SK-N-SH (cell line): ENCODE results near the gene MACROH2A2. TPM values are rescaled to one million over a fixed set of nuclear protein-coding genes. Genes with fewer than 3 reads are reported as not detected.

Experiments
- CTCF ChIA-PET: fragments of 300-600, 350-600 bp; formaldehyde crosslinking; extraction: SDS; loops from one replicate; lab custom pipeline; 2021; lab: Yijun Ruan, JAX
- POLR2A ChIA-PET: fragments of 350-600 bp; sonication (Branson Sonifier 250); formaldehyde crosslinking; extraction: SDS; loops from one replicate; lab custom pipeline; 2020; ENCODE audit warnings: antibody characterized with exemption, inconsistent platforms; lab: Yijun Ruan, JAX
- DNase-seq: peaks from one replicate; pipeline ENCODE4 v3.0.0; 2012
- H2AFZ ChIP-seq: fragments of 200-600 bp; sonication (generic); 2 replicates; pipeline ENCODE4 v1.8.1; 2016; ENCODE audit warnings: antibody characterized with exemption, mild to moderate bottlenecking, low read depth
- H3F3A ChIP-seq: fragments of 200-600 bp; sonication (generic); replicated peaks from 2 replicates; pipeline ENCODE3; 2016; ENCODE audit warnings: antibody characterized with exemption, mild to moderate bottlenecking; ENCODE audit not compliant: insufficient read depth
- H3K27ac ChIP-seq, 2 experiments: fragments of 200-500 bp in 1 of 2; fragments of 200-600 bp in 1 of 2; sonication (Bioruptor generic) in 1 of 2; sonication (generic), shearing (Covaris generic) in 1 of 2; 2 replicates each; pipeline versions ENCODE4 v1.5.1 to v1.6.1; 2014 to 2016; ENCODE audit warnings: low read depth in 2 of 2, inconsistent platforms in 1 of 2, low read length in 1 of 2, mild to moderate bottlenecking in 1 of 2, mixed read lengths in 1 of 2
- H3K27me3 ChIP-seq: fragments of 200-600 bp; sonication (generic), shearing (Covaris generic); 2 replicates; pipeline ENCODE4 v1.6.1; 2016; ENCODE audit warnings: mixed run types; ENCODE audit not compliant: insufficient read depth
- H3K36me3 ChIP-seq, 2 experiments: fragments of 200-500 bp in 1 of 2; fragments of 200-600 bp in 1 of 2; sonication (Bioruptor generic) in 1 of 2; sonication (generic) in 1 of 2; replicated peaks in 1 of 2; 2 replicates each; pipeline versions ENCODE3 to v1.5.1; 2014 to 2016; ENCODE audit warnings: low read length in 1 of 2, mild to moderate bottlenecking in 1 of 2; ENCODE audit not compliant: insufficient read depth in 2 of 2, control insufficient read depth in 1 of 2
- H3K4me1 ChIP-seq, 2 experiments: fragments of 200-500 bp in 1 of 2; fragments of 200-600 bp in 1 of 2; sonication (Bioruptor generic) in 1 of 2; sonication (generic), shearing (Covaris generic) in 1 of 2; 2 replicates each; pipeline versions ENCODE4 v1.5.1 to v1.6.1; 2014 to 2016; ENCODE audit warnings: low read depth in 1 of 2, low read length in 1 of 2, mixed run types in 1 of 2; ENCODE audit not compliant: insufficient read depth in 2 of 2, control insufficient read depth in 1 of 2
- H3K4me2 ChIP-seq: fragments of 200-600 bp; sonication (generic), shearing (Covaris generic); 2 replicates; pipeline ENCODE4 v1.6.1; 2017; ENCODE audit warnings: mixed run types
- H3K4me3 ChIP-seq, 2 experiments: fragments of 200-500 bp in 1 of 2; fragments of 200-600 bp in 1 of 2; sonication (Bioruptor generic) in 1 of 2; sonication (generic), shearing (Covaris generic) in 1 of 2; 2 replicates each; pipeline versions ENCODE4 v1.5.1 to v1.8.1; 2014 to 2016; ENCODE audit warnings: low read depth in 2 of 2, inconsistent platforms in 1 of 2, low read length in 1 of 2, mild to moderate bottlenecking in 1 of 2, mixed read lengths in 1 of 2, moderate library complexity in 1 of 2
- H3K79me2 ChIP-seq: fragments of 200-600 bp; sonication (generic); 2 replicates; pipeline ENCODE4 v1.8.1; 2017; ENCODE audit warnings: mild to moderate bottlenecking; ENCODE audit not compliant: insufficient read depth
- H3K9ac ChIP-seq: fragments of 200-600 bp; sonication (generic); 2 replicates; pipeline ENCODE4 v1.6.1; 2017; ENCODE audit warnings: mixed run types
- H3K9me2 ChIP-seq: fragments of 200-600 bp; sonication (generic); 2 replicates; pipeline ENCODE4 v1.6.1; 2017; ENCODE audit warnings: mixed run types
- H3K9me3 ChIP-seq: fragments of 200-600 bp; sonication (generic); 2 replicates; pipeline ENCODE4 v1.6.1; 2017; ENCODE audit warnings: mixed run types, mild to moderate bottlenecking, moderate library complexity
- H4K20me1 ChIP-seq: fragments of 200-600 bp; sonication (generic); 2 replicates; pipeline ENCODE4 v1.6.1; 2017; ENCODE audit warnings: mild to moderate bottlenecking, mixed run types; ENCODE audit not compliant: insufficient read depth
- CHD2 ChIP-seq: fragments of 150-350 bp; IDR thresholded peaks from 2 replicates; pipeline ENCODE4 v1.6.1; 2018; ENCODE audit warnings: low read length; ENCODE audit not compliant: partially characterized antibody
- EP300 ChIP-seq, 2 experiments: IDR thresholded peaks; 2 replicates each; pipeline versions ENCODE4 v1.4.0 to v1.6.1; 2012; ENCODE audit warnings: borderline replicate concordance in 1 of 2, low read depth in 1 of 2, low read length in 1 of 2
- EZH2phosphoT487 ChIP-seq: fragments of 200-600 bp; sonication (generic); IDR thresholded peaks from 2 replicates; pipeline ENCODE4 v1.6.1; 2017; ENCODE audit warnings: low read depth, mixed run types, mild to moderate bottlenecking, antibody characterized with exemption, moderate library complexity, borderline replicate concordance
- FOSL2 ChIP-seq: IDR thresholded peaks from 2 replicates; pipeline ENCODE4 v1.4.0; 2012; ENCODE audit warnings: low read depth, mild to moderate bottlenecking, moderate library complexity, borderline replicate concordance
- FOXM1 ChIP-seq: IDR thresholded peaks from 2 replicates; pipeline ENCODE4 v1.4.0; 2012; ENCODE audit warnings: low read depth, mild to moderate bottlenecking
- IRF3 ChIP-seq: fragments of 150-350 bp; IDR thresholded peaks from 2 replicates; pipeline ENCODE4 v1.6.1; 2016; ENCODE audit warnings: mild to moderate bottlenecking, low read depth, low read length
- JUND ChIP-seq: IDR thresholded peaks from 2 replicates; pipeline ENCODE4 v1.4.0; 2012
- MAX ChIP-seq: IDR thresholded peaks from 2 replicates; pipeline ENCODE4 v1.4.0; 2012; ENCODE audit warnings: low read depth
- MEF2A ChIP-seq: IDR thresholded peaks from 2 replicates; pipeline ENCODE4 v1.4.0; 2012; ENCODE audit warnings: low read depth, borderline replicate concordance
- NRF1 ChIP-seq: IDR thresholded peaks from 2 replicates; pipeline ENCODE4 v1.6.1; 2012; ENCODE audit warnings: low read depth, mild to moderate bottlenecking, low read length
- RAD21 ChIP-seq: IDR thresholded peaks from 2 replicates; pipeline ENCODE4 v1.6.1; 2012; ENCODE audit warnings: mild to moderate bottlenecking, low read length
- RCOR1 ChIP-seq: fragments of 150-350 bp; IDR thresholded peaks from 2 replicates; pipeline ENCODE4 v1.6.1; 2017; ENCODE audit warnings: antibody characterized with exemption, low read length
- REST ChIP-seq: IDR thresholded peaks from 2 replicates; pipeline ENCODE4 v1.6.1; 2012; ENCODE audit warnings: mild to moderate bottlenecking, low read depth, low read length, moderate library complexity
- RXRA ChIP-seq: IDR thresholded peaks from 2 replicates; pipeline ENCODE4 v1.4.0; 2012; ENCODE audit warnings: low read depth, mild to moderate bottlenecking, borderline replicate concordance
- SIN3A ChIP-seq: IDR thresholded peaks from 2 replicates; pipeline ENCODE4 v1.6.1; 2012; ENCODE audit warnings: low read depth, mild to moderate bottlenecking, low read length, moderate library complexity, borderline replicate concordance
- TAF1 ChIP-seq: IDR thresholded peaks from 2 replicates; pipeline ENCODE4 v1.6.1; 2012; ENCODE audit warnings: low read depth, mild to moderate bottlenecking, low read length, moderate library complexity, borderline replicate concordance
- TCF12 ChIP-seq: IDR thresholded peaks from 2 replicates; pipeline ENCODE4 v1.4.0; 2012
- YY1 ChIP-seq: IDR thresholded peaks from 2 replicates; pipeline ENCODE4 v1.4.0; 2012; ENCODE audit warnings: low read depth, mild to moderate bottlenecking
- ZBTB33 ChIP-seq: IDR thresholded peaks from 2 replicates; pipeline ENCODE4 v1.4.0; 2012; ENCODE audit warnings: low read depth, borderline replicate concordance
- WGBS: methylation state at CpG from one replicate; pipeline ENCODE4 v1.1.6; 2017; ENCODE audit warnings: low lambda C conversion rate; 5-methylcytosine and 5-hydroxymethylcytosine counted together
- polyA plus RNA-seq, 3 experiments: library from polyadenylated mRNA; depleted of rRNA; stranded (reverse); fragments of >200 nt; gene quantifications; 2 replicates each; pipeline ENCODE4 v1.2.3, GENCODE V29; 2012

The MACROH2A2 gene
- polyA plus RNA-seq, 1 of the 3 experiments (the other 2 are of a cell fraction) = 28.9 TPM

- Histone ChIP-seq H3K27ac (no peak overlapping the region), H3K27me3 (no peaks in the 10 kb centered on the region), H3F3A (no peaks in the 10 kb centered on the region), H3K9me2 (no peaks in the 10 kb centered on the region), H4K20me1 (no peaks in the 10 kb centered on the region), H3K4me1 (peaks cover 0 to 3% of the 10 kb centered on the region in 2 experiments; a peak in 1 of 4 replicates), H2AFZ (no peak overlapping the region), H3K4me2 (no peak overlapping the region), H3K79me2 (no peaks in the 10 kb centered on the region), H3K9ac (no peak overlapping the region), H3K36me3 (peaks cover 0 to 18% of the 10 kb centered on the region in 2 experiments), H3K9me3 (no peaks in the 10 kb centered on the region), H3K4me3 (no peak overlapping the region)
- WGBS = 97% methylated on average over 7 of the region's 7 CpGs
- no peak for TF ChIP-seq ZBTB33
- TF ChIP-seq TAF1 = no peak
- TF ChIP-seq RXRA = no peak
- no peak for TF ChIP-seq MEF2A
- TF ChIP-seq NRF1 = no peak
- no peak for TF ChIP-seq RAD21
- no peak for TF ChIP-seq IRF3
- CTCF ChIA-PET = interaction anchor here (1.8 to 9.2 kb wide), 4 partner anchors 9 to 161 kb away, joined by 5 to 184 read pairs (median 82); partner anchors contain the start of gene TYSND1
- no peak for DNase-seq
- POLR2A ChIA-PET = no interaction called here
Observed at GRCh38 chr10:70119197-70119596, 66.6 kb downstream of the MACROH2A2 start.

- POLR2A ChIA-PET = no interaction called here
Observed at GRCh38 chr10:70119623-70120022, 67.0 kb downstream of the MACROH2A2 start.

More at GRCh38 chr10:70119623-70120022, 67.0 kb downstream of the MACROH2A2 start:
- H2AFZ ChIP-seq = no peak overlapping the region
- H3K27ac ChIP-seq = no peak overlapping the region
- H3K36me3 ChIP-seq = peaks cover 0 to 18% of the 10 kb centered on the region in 2 experiments
- H4K20me1 ChIP-seq = no peaks in the 10 kb centered on the region
- 86% methylated on average over 6 of the region's 8 CpGs for WGBS
- no peaks in the 10 kb centered on the region for H3K27me3 ChIP-seq
- H3F3A ChIP-seq = no peaks in the 10 kb centered on the region
- no peaks in the 10 kb centered on the region for H3K9me2 ChIP-seq
- no peak overlapping the region for H3K4me3 ChIP-seq
- H3K4me1 ChIP-seq = peaks cover 0 to 3% of the 10 kb centered on the region in 2 experiments; a peak in 1 of 4 replicates
- no peaks in the 10 kb centered on the region for H3K79me2 ChIP-seq
- no peak for TF ChIP-seq FOXM1
- TF ChIP-seq EZH2phosphoT487 = no peak
- TF ChIP-seq EP300 (IDR thresholded peaks at IDR 0.05; ENCODE audit: borderline replicate concordance in 1 of 2, low read depth in 1 of 2, low read length in 1 of 2) = no peak
- TF ChIP-seq RCOR1 = no peak
- TF ChIP-seq FOSL2 = no peak
- TF ChIP-seq TAF1 = no peak
- no peak for TF ChIP-seq JUND
- no peak for TF ChIP-seq ZBTB33
- no peak for TF ChIP-seq REST
- no peak for TF ChIP-seq MAX
- no peak for TF ChIP-seq CHD2
- no peak for TF ChIP-seq SIN3A
- TF ChIP-seq TCF12 = no peak
- TF ChIP-seq YY1 = no peak
- no peaks in the 10 kb centered on the region for H3K9me3 ChIP-seq
- H3K4me2 ChIP-seq = no peak overlapping the region
- CTCF ChIA-PET = interaction anchor here (1.1 to 9.2 kb wide), 4 partner anchors 10 to 320 kb away, joined by 3 to 184 read pairs (median 81); partner anchors contain the start of gene TYSND1
- no peak for DNase-seq
- no peak overlapping the region for H3K9ac ChIP-seq
